Measurements from ENCODE around the gene CREB3L4.

DNA sequence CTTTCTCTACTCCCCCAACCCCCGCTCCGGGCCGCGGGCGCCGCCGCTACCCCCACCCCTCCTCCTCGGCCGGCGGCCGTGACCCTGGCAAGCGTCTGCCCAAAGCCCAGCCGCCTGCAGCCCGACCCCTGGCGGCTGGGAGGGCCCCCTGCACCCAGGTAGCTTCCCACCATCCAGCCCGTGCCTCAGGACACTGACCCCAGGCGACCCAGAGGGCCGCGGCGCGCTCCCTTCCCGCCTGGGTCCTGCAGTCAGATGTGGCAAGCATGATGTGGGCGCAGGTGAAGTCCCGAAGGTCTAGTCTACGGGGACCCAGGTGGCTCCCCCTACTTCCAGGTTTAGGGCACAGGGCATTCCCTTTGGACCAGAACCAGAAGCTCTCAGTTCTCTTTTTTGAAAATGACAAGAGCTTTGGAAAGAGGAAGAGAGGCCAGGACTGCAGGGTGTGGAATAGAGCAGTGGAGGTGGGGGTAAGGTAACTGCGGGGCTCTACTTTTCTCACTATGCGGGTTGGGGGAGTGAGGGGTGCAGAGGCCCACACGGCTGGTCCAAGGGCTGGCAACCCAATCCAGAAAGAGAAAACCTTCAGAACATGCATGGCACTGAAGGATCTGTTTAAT lies 21.0 kb upstream of the CREB3L4 start, which contains the start of gene DENND4B:
- TF ChIP-seq, protein P1, sequence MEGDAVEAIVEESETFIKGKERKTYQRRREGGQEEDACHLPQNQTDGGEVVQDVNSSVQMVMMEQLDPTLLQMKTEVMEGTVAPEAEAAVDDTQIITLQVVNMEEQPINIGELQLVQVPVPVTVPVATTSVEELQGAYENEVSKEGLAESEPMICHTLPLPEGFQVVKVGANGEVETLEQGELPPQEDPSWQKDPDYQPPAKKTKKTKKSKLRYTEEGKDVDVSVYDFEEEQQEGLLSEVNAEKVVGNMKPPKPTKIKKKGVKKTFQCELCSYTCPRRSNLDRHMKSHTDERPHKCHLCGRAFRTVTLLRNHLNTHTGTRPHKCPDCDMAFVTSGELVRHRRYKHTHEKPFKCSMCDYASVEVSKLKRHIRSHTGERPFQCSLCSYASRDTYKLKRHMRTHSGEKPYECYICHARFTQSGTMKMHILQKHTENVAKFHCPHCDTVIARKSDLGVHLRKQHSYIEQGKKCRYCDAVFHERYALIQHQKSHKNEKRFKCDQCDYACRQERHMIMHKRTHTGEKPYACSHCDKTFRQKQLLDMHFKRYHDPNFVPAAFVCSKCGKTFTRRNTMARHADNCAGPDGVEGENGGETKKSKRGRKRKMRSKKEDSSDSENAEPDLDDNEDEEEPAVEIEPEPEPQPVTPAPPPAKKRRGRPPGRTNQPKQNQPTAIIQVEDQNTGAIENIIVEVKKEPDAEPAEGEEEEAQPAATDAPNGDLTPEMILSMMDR (conservative IDR thresholded peaks at IDR 0.05 in 1 of 2, IDR thresholded peaks at IDR 0.05 in 1 of 2; ENCODE audit: low read depth in 1 of 2, low read length in 2 of 2) = peak; percentile 75 to 80
- TF ChIP-seq EZH2 (IDR thresholded peaks at IDR 0.05; ENCODE audit: low read length, missing control alignments) = no peak

All from fibroblast of lung (primary cell).